Stimulated activated CD8-positive, alpha-beta memory T cell treated with anti-CD3 and anti-CD28 coated beads, Interleukin-4, amount 100 ng/mL, for 4 hours (primary cell): Measurements from ENCODE around the gene RMDN3.

Experiments used
- DNase-seq, 2 donors: peaks; one replicate each; pipeline ENCODE4 v3.0.0-alpha.2; 2020; ENCODE audit warnings: low read depth in 2 of 2, low spot score in 1 of 2

RMDN3 gene, protein sequence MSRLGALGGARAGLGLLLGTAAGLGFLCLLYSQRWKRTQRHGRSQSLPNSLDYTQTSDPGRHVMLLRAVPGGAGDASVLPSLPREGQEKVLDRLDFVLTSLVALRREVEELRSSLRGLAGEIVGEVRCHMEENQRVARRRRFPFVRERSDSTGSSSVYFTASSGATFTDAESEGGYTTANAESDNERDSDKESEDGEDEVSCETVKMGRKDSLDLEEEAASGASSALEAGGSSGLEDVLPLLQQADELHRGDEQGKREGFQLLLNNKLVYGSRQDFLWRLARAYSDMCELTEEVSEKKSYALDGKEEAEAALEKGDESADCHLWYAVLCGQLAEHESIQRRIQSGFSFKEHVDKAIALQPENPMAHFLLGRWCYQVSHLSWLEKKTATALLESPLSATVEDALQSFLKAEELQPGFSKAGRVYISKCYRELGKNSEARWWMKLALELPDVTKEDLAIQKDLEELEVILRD

DNA sequence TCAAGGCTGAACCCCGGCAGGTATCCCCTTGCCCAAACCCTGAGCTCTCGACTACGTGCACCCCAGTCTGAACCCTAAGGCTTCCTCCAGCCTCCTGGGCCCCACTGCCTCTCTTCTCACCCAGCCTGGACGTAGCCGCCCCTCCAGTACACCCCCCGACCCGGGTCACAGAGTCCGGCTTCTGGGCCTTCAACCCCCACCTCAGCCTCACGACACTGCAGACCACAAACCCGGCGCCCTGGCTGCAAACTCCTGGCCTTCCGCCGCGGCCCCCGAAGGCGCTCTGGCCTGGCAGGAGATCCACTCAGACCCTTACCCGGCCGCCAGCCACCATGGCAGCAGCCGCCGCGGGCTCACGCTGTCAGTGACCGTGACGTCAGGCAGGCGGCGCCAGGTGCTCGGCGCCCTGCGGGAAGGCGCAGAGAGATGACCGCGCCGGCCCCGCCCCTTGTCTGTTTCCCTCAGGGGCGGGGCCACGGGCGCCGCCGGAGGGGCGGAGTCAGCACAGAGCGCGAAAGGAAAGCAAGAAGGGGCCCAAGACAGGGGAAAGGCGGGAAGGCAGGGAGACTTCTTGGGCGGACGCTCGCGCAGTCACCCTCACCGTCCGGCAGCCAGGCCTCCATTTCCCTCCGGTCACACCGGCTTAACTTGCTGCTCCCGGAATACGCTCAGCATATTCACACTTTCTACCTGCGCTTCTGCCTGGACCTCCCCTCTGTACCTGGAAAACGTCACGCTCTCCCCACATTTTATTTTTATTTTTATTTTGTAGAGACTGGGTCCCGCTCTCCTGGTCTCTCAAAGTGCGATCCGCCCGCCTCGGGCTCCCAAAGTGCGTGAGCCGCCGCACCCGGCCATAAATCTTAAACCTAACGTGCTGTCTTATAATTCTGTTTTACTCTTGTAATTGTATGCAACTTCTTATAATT is at the start of gene RMDN3:
Gene RMDN3, minus strand, starts transcription at position 372 of the 929 bp plus-strand sequence. CDS start 471 bp downstream, outside the sequence.
- DNase-seq = peak; percentile 81

DNA sequence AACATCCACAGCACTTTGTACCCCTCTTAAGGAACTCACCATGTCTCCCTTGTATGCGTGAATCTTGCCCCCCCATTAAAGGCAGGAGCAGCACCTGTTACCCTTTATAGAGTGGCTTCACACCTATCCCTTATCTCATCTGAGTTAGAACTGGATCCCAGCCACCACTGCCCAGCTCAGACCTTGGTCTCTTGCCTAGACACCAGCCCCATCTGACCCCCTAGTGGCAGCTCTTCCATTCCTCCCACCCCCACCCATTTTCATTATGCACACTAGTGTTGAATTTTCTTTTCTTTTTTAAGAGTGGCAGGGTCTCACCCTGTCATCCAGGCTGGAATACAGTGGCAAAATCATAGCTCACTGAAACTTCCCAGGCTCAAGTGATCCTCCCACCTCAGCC is 48.6 kb upstream of the RMDN3 start:
- DNase-seq = no peak

DNA sequence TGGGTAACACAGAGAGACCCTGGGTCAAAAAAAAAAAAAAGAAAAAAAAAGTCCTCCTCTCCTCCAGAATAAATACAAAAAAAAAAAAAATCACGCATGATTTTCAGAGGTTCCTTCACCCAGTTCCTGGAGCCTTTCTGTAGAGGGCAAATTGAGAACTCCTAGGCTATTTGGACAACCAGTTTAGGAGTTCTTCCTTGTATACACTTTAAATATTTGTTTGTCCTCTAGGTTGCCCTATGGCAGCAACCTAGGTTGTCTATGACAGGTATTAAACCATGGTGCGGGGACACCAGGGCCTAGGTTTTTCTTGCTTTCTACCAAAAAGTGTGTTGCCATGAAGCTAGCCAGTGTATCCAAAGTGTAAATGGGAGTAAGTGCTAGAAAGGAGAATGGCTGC is 48.0 kb upstream of the RMDN3 start:
- no peak for DNase-seq

DNA sequence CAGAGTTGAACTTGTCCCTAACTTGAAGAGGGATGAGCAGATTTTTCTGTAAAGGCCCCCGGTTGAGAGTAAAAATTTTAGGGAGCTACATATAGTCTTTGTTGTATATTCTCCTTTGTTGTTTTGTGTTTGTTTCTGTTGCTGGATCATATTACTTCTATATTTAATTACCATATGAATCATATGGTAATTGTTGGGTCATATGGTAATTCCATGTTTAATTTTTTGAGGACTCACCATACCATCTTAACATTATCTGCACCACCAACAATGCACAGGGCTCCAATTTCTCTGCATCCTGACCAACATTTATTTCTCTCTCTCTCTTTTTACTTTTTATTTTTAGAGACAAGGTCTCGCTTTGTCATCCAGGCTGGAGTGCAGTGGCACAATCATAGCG is 44.5 kb upstream of the RMDN3 start:
- no peak for DNase-seq

DNA sequence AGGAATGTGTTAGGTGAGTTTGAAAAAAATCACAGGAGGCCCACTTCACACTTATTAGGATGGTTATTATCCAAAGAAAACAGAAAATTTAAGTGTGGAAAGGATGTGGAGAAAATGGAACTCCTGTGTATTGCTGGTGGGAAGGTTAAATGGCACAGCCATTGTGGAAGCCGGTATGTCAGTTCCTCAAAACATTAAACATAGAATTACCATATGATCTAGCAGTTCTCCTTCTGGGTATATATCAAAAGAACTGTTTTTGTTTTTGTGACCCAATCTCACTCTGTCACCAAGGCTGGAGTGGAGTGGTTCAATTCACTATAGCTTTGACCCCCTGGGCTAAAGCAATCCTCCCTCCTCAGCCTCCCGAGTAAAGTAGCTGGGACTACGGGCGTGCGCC is 41.5 kb upstream of the RMDN3 start:
- no peak for DNase-seq

DNA sequence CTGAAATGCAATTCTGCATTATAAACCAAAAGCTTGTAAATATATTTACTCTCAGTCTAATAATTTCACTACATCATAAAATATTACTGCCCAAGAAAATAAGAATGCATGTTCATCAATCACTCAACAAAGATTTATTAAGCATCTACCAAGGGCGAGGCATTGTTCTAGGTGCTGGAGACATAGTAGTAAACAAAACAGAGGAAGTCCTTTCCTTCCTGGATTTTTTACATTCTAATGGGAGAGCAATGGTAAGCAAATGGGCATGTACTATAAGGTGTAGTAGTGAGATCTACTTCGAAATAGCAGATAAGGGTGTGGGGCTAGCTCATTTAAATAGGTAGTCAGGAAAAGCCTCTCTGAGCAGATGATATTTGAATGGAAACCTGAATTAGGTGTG is 41.0 kb upstream of the RMDN3 start:
- DNase-seq = no peak

DNA sequence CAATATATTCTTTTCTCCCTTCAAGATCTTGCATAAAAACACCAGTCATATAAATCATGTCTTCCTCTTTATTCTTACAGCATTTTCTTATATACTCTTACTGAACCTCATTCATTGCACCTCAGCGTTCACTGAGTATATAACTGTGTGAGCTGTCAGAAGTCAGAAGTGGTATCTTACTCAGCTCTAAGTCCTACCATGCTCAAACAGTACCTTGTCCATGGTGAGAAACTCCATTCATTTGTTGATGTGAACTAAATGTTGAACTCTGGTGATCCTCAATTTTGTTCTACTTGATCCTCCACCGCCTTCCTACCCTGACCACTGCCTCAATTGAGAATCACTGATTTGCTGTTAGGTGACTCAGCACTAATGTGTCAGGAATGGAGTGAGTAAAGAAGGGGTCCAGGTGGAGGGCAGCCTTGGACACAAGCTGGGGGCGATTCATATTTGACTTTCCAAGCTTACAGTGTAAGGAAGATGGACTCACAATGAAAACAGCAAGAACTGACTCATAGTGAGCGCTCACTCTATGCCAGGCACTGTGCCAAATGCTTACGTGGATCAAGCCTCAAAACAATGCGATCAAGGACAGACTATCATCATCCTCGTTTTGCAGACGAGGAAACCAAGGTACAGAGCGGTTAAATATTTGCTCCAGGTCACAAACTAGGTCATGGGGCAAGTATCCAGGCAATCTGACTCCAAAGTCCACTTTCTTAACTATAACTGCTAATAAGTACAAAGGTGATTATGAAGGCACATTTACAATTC is 38.3 kb upstream of the RMDN3 start:
- DNase-seq = no peak

DNA sequence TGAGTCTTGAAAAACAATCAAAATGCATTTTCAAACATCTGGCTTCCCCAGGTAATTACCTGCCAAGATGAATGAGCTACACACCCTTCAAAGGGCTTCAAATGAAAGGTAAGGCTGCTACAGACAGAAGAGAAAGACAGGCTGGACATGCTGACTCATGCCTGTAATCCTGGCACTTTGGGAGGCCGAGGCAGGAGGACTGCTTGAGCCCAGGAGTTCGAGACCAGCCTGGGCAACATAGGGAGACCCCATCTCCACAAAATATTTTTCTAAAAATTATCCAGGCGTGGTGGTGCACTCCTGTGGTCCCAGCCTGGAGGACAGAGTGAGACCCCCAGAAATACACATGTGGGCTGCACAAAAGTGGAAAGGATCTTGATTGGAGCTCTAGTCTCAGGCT is 37.3 kb upstream of the RMDN3 start:
- no peak for DNase-seq

DNA sequence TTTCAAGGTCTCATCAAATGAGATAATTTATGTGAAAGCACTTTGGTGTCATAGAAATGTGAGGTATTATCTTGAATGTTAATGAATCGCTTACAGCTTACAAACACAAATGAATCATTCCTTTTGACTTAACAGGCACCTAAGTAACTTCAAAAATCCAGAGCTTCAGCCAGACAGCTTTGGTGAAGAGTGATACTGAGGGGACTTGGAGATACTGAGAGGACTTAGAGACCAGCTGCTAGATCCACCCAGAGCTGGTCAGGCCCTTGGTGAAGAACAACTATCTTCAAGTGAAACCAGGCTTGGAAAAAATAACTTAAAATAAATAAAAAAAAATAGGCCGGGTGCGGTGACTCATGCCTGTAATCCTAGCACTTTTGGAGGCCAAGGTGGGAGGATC is 35.7 kb upstream of the RMDN3 start:
- DNase-seq = no peak

DNA sequence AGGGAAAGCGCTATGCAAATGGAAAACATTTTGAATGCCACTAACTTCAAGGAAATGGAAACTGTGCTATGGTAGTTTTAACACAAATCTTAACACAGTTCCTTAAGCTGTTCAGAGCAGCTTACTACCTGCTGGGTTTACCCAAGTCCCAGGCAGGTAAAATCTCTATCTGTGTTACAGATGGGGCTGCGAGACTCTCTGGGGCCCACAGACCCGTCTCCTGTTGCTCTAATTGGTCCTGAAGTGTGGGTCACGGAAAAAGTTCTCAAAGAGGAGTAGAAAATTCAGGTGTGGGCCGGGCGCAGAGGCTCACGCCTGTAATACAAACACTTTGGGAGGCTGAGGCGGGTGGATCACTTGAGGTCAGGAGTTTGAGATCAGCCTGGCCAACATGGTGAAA is 34.9 kb upstream of the RMDN3 start:
- DNase-seq = no peak

DNA sequence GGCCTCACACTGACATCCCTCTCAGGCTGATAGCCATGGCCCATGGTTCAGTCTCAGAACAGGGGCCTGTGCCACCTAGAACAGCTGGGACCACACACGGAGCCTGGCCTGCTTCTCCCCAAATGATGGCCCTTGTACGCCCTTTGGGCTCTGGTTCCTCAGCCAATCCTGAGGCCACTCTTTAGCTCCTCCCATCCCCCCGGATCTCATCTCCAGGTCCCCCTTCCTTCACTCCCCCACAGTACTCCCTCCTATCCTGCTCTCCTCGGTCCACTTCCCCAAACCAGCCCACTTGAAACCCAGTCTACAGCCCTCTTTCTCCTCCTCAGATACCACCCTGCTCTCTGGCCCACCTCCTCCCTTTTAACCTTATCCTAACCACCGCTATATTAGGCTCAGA is 34.1 kb upstream of the RMDN3 start:
- DNase-seq = no peak

DNA sequence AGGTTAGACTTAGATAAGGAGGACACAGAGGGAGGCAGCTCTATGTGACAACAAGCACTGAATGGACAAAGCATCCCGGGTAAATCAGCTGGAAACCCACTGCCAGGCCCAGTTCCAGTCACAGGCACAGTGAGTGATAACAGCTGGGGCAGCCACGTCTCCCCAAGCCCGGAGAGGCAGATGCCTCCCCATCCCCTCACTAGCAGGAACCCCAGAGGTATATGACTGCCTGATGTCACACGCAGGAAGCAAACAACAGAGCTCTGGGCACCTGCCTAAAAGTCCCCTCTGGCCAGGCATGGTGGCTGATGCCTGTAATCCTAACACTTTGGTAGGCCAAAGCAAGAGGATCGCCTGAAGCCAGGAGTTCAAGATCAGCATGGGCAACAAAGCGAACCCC is 32.9 kb upstream of the RMDN3 start:
- no peak for DNase-seq

DNA sequence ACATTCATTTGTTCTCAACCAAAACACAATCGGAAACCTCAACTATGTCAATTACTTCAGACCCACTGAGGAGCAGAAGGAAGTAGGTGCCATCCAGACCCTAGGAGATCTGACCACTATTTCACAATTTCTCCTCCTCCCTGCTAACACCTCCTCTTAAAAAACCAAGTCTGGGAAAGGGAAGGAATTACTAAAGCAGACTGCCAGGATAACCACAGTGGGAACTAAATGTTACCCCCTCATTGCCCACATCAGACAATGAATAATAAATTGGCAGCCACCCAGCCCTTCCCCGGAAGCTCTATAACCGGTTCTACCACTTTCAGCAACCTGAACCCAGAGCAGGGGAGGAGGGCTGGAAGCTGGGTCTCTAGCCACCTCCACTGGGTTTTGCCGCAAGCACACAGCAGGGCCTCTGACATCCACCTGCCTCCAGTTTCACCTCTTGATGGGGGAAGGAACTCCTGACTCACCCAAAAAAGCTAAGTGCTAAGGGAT is 32.3 kb upstream of the RMDN3 start:
- peak; percentile 44 to 65 for DNase-seq

DNA sequence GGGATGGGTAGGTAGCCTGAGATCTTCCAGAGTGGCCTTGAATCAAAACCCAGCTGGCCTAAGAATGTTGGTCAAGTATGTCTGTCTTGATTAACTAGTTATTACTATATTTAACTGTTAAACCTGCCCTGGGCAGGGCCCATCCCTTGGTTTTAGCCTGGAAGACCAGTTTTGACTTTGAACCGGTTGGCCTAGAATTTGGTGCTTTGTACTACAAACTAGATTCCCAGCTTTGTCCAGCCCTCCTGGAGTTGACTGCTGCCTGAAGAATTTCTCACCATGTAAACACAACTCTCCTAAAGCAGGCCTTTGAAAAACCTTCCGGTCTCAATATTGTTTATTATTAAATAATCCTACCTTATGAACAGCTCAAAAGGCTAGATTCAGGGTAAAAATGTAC is 30.8 kb upstream of the RMDN3 start:
- no peak for DNase-seq

DNA sequence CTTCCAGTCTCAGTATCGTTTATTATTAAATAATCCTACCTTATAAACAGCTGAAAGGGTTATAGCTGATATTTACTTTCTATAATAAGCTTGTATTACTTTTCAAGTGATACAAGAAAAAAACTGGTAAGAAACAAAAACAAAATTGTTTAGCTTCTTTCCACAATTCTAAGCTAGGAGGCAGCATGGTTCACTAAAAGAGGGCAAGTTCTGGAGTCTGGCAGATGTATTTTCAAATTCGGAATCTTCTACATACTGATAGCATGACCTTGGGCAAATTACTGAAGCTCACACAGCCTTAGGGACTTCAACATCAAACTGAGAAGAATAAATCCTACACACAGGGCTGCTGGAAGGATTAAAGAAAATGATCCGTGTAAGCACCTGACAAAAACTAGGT is 30.1 kb upstream of the RMDN3 start:
- no peak for DNase-seq

DNA sequence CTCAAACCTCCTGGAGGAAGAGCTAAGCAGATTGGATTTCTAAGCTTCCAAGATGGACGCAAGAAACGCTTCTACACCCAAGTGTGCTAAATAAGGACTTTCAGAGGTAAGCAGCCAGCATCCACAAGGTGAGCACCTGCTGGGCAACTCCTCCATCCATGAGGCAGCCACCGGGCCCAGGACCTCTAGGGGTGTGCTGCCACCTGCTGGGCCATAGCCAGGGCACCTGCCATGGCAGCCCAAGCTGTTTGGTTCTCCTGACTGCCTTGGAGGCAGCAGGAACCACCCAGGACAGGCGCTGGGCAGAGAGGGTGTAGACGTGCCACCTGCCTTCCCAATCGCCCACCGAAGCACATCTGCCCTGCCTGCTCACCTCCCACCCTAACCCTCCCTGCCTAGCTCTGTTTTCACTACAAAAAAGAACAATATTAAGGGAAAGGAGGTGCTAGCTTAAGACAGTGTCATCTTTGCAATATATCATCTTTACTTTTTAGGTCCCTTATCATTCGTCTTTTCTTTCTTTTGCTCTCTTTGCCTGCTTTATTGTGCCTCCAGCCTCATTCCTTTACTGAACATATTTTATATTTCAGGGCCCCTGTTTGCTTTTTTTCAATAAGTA is 27.7 kb upstream of the RMDN3 start:
- peak; percentile 52 to 56 for DNase-seq

DNA sequence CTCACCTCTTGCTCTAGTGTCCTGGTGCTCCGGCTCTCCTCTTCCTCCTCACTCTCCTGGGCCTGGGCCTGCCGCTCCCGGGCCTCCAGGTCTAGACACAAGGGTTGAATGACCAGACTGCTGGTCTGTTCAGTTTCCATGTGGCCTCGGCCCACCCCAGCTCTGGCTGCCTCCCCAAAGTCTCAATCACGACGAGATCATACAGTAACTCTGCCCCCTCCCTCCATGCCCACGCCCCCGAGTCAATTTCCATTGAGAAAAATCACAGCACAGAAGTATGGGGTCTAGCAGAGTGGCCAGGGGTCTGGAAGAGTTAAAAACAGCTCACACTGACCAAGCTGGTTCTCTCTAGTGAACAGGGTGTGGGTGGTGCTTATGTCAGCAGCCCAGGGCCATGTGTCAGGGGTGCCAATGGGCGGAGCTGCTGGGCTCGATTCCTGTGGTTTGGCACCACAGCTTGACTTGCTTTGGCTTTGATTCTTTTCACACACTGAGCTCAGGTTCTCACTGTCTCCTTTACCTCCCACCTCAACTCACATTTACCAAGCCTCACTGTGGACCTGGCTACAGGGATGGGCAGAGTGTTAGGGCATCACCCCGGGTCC is 21.6 kb upstream of the RMDN3 start:
- peak in 1 of 2 donors; percentile 47 for DNase-seq

DNA sequence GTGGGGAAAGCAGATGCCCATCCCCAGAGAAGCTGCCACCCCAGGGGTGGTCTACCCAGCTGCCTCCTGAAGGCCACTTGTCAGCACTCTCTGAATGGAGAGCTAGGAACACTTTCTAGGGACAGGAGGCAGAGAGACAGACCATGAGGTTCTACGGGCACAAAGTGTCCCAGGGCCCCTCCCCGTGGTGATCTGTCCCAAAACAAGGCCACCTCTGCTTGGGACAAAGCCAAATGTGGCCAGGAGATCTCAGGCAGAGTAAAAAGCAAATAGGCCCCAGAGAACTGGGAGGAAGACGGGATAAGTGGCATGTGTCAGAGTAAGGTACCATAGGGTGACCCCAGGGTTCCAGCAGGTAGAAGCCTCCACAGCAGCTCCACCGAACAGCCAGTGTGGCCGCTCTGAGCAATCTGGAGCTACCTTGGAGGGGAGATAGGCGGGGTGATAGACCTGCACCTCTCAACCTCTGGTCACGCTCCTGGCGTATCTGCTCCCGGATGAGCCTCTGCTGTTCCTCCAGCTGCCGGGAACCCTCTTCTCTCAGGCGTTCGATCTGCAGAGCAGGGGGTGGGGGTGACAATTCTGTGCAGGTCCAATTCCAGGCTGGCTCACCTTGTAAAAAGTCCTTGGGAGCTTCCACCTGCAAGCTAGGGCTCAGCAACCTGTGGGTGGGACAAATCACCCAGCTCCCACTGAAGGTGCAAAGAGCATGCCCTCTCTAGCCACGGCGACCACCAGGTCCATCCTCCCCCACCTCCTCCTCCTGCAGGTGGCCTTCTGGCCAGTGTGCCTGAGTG is 20.9 kb upstream of the RMDN3 start:
- no peak for DNase-seq

DNA sequence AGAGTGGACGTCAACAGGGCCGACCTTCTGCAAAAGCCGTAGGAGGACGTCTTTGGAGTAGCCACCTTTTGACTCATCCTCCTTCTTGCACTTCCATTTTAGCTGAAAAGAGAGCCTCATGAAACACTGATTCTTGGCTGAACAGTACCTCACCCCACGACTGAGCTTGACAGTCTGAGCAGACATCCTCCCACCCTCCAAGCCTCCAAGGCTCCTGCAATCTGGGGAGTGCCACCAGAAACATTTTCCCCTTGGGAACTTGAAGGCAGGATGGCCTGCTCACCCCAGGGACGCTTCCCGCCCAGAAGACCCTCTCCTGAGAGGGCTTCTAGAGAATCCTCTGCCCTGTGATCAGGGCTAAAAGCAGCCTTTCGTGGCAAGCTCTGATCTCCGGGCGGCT is 20.0 kb upstream of the RMDN3 start:
- DNase-seq = no peak
